ENCODE data around the gene PIAS2. TPM values are rescaled to one million over a fixed set of nuclear protein-coding genes. Genes with fewer than 3 reads are reported as not detected.
"Not testable (repeated sequence)": the region's sequence is repeated elsewhere in the genome, so short reads cannot be mapped to it uniquely, and the experiment has no call there.

PIAS2 gene
- total RNA-seq, 1 donor from 2014 or later: 24.5 TPM

DNA sequence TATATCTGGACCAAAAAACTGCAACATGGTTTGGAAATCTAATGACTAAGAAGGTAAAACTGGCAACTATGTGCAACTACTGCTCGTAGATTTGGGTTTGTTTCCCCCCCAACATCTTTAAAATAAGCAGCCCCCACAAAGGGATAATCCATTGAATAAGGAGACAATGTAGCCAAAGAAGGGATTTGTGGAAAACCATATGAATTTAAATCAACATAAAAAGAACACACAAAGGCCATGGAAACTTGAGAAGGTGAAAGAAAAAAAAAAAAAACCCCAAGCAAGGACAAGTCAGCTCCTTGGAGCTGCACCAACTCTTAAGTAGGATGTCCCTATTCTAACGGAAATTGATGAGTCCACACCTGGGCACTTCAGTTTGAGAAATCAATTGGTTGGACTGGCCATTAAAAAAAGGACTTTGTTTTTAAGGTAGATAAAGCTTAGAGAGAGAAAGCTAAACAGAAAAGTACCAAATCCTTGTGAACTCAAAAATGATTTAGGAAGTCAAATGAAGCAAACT lies 106.8 kb downstream of the PIAS2 start:
- Mint-ChIP-seq H3K9me3 (ENCODE audit: unreplicated experiment) (no peaks in the 10 kb centered on the region), H3K4me1 (ENCODE audit: low read depth, unreplicated experiment) (peaks cover 3% of the 10 kb centered on the region), H3K36me3 (ENCODE audit: unreplicated experiment) (no peaks in the 10 kb centered on the region), H3K4me3 (ENCODE audit: unreplicated experiment) (no peak overlapping the region), H3K27me3 (ENCODE audit: unreplicated experiment) (no peaks in the 10 kb centered on the region), H3K27ac (ENCODE audit: unreplicated experiment) (no peak overlapping the region)
- no peak for DNase-seq
- TF ChIP-seq, protein P1, sequence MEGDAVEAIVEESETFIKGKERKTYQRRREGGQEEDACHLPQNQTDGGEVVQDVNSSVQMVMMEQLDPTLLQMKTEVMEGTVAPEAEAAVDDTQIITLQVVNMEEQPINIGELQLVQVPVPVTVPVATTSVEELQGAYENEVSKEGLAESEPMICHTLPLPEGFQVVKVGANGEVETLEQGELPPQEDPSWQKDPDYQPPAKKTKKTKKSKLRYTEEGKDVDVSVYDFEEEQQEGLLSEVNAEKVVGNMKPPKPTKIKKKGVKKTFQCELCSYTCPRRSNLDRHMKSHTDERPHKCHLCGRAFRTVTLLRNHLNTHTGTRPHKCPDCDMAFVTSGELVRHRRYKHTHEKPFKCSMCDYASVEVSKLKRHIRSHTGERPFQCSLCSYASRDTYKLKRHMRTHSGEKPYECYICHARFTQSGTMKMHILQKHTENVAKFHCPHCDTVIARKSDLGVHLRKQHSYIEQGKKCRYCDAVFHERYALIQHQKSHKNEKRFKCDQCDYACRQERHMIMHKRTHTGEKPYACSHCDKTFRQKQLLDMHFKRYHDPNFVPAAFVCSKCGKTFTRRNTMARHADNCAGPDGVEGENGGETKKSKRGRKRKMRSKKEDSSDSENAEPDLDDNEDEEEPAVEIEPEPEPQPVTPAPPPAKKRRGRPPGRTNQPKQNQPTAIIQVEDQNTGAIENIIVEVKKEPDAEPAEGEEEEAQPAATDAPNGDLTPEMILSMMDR (IDR thresholded peaks at IDR 0.05; ENCODE audit: partially characterized antibody, unreplicated experiment): no peak

DNA sequence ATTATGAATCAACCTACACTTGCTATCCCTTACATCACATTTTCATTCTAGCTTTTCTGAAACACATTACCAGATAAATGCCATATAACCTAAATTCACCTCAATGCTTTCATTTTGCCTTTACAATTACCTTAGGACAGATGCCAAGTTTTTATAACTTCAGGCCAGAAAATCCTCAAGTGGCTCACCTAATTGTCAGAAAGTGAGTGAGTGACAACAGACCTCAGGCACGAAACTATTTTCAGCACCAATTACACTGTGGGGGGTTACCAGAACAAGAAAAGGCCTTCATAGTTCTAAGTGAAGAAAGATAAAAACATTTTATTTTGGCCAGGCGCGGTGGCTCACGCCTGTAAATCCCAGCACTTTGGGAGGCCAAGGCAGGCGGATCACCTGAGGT lies 108.2 kb downstream of the PIAS2 start:
- H3K27me3 Mint-ChIP-seq (ENCODE audit: unreplicated experiment): no peaks in the 10 kb centered on the region
- TF ChIP-seq, protein P1 (IDR thresholded peaks at IDR 0.05; ENCODE audit: partially characterized antibody, unreplicated experiment): no peak
- no peaks in the 10 kb centered on the region for H3K4me1 Mint-ChIP-seq (ENCODE audit: low read depth, unreplicated experiment)
- no peaks in the 10 kb centered on the region for H3K36me3 Mint-ChIP-seq (ENCODE audit: unreplicated experiment)
- DNase-seq: no peak
- no peaks in the 10 kb centered on the region for H3K9me3 Mint-ChIP-seq (ENCODE audit: unreplicated experiment)
- H3K4me3 Mint-ChIP-seq (ENCODE audit: unreplicated experiment): no peak overlapping the region
- no peak overlapping the region for H3K27ac Mint-ChIP-seq (ENCODE audit: unreplicated experiment)

DNA sequence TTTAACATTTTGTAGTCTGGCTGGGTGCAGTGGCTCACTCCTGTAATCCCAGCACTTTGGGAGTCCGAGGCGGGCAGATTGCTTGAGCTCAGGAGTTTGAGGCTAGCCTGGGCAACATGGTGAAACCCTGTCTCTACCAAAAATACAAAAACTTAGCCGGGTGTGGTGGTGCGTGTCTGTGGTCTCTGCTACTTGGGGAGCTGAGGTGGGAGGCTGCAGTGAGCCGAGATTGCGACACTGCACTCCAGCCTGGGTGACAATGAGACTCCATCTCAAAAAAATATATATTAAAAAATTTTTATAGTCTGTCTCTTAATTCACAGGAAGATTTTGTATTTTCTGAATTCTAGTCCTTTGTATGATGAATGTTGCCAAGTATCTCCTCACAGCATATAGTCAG lies 121.4 kb downstream of the PIAS2 start:
- DNase-seq; H3K9me3 Mint-ChIP-seq (ENCODE audit: unreplicated experiment); H3K4me1 Mint-ChIP-seq (ENCODE audit: low read depth, unreplicated experiment); H3K27ac Mint-ChIP-seq (ENCODE audit: unreplicated experiment); H3K27me3 Mint-ChIP-seq (ENCODE audit: unreplicated experiment); H3K36me3 Mint-ChIP-seq (ENCODE audit: unreplicated experiment); H3K4me3 Mint-ChIP-seq (ENCODE audit: unreplicated experiment): not testable (repeated sequence)

DNA sequence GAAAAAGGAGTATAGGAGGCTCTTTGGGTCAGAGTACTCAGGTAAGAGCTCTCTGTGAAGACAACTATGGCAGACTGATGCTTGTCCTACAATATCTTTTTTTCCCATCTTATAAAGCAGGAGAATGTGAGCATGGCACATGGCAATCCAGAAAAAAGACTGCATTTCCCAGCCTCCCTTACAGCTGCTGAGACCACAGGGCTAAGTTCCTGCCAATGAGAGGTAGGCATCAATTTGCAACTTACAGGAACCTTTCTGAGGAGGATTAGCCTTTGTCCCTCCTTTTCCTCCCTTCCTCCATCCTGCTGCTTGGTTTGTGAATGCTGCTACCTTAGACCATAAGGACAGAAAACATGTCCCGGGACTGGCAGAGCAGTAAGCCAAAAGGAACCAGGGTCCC lies 122.7 kb downstream of the PIAS2 start:
- H3K27ac Mint-ChIP-seq (ENCODE audit: unreplicated experiment): no peak overlapping the region
- DNase-seq: no peak
- no peaks in the 10 kb centered on the region for H3K4me1 Mint-ChIP-seq (ENCODE audit: low read depth, unreplicated experiment)
- peaks cover 4% of the 10 kb centered on the region for H3K27me3 Mint-ChIP-seq (ENCODE audit: unreplicated experiment)
- no peak overlapping the region for H3K4me3 Mint-ChIP-seq (ENCODE audit: unreplicated experiment)
- H3K36me3 Mint-ChIP-seq (ENCODE audit: unreplicated experiment): no peaks in the 10 kb centered on the region
- TF ChIP-seq, protein P1 (IDR thresholded peaks at IDR 0.05; ENCODE audit: partially characterized antibody, unreplicated experiment): no peak
- H3K9me3 Mint-ChIP-seq (ENCODE audit: unreplicated experiment): no peaks in the 10 kb centered on the region

DNA sequence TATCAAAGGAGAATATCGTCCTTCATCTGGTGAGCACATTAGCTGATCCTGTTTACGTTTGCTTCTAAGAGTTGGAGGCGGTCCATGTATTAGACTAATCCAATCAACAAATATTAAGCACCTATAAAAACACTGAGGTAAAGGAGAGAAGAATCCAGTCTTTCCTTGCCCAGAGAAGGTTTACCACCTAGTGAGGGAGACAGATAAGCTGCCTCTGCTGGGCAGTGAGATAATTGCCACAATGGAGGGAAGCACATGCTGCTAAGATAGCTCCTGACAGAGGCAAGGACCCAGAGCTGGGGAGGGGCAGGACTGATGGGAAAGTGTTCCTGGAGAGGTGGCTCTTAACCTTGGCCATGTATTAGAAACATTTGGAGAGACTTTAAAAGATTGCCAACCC lies 123.7 kb downstream of the PIAS2 start:
- H3K36me3 Mint-ChIP-seq (ENCODE audit: unreplicated experiment): no peaks in the 10 kb centered on the region
- no peaks in the 10 kb centered on the region for H3K9me3 Mint-ChIP-seq (ENCODE audit: unreplicated experiment)
- H3K27me3 Mint-ChIP-seq (ENCODE audit: unreplicated experiment): peaks cover 4% of the 10 kb centered on the region
- H3K27ac Mint-ChIP-seq (ENCODE audit: unreplicated experiment): no peak overlapping the region
- TF ChIP-seq, protein P1 (IDR thresholded peaks at IDR 0.05; ENCODE audit: partially characterized antibody, unreplicated experiment): no peak
- no peaks in the 10 kb centered on the region for H3K4me1 Mint-ChIP-seq (ENCODE audit: low read depth, unreplicated experiment)
- H3K4me3 Mint-ChIP-seq (ENCODE audit: unreplicated experiment): no peak overlapping the region
- DNase-seq: no peak

Measured in glutamatergic neuron (in vitro differentiated cells).